GM18519 (cell line): ENCODE results near the gene LRBA.

Experiments used
- ATAC-seq: cut with Tn5 transposase; IDR thresholded peaks from one replicate; pipeline ENCODE4 v1.9.1; 2021; ENCODE audit warnings: mild to moderate bottlenecking, moderate library complexity; ENCODE audit not compliant: unreplicated experiment, low FRiP score

Gene LRBA

GRCh38 chr4:150890246-150890645 lies 124.8 kb downstream of the LRBA start:
- ATAC-seq, result no peak

- ATAC-seq, result no peak
Measured at GRCh38 chr4:150889306-150889705, 125.8 kb downstream of the LRBA start.

GRCh38 chr4:150888625-150889024 lies 126.5 kb downstream of the LRBA start:
- no peak for ATAC-seq

GRCh38 chr4:150888217-150888616 lies 126.9 kb downstream of the LRBA start:
- no peak for ATAC-seq

GRCh38 chr4:150886597-150886996 lies 128.5 kb downstream of the LRBA start:
- ATAC-seq, result no peak

- no peak for ATAC-seq
Measured at GRCh38 chr4:150884625-150885024, 130.5 kb downstream of the LRBA start.

GRCh38 chr4:150875367-150875766 lies 139.7 kb downstream of the LRBA start:
- no peak for ATAC-seq

- ATAC-seq, result no peak
Measured at GRCh38 chr4:150874338-150875226, 140.5 kb downstream of the LRBA start.

GRCh38 chr4:150867148-150867547 lies 147.9 kb downstream of the LRBA start:
- ATAC-seq, result peak; percentile 82

GRCh38 chr4:150863456-150863855 lies 151.6 kb downstream of the LRBA start:
- ATAC-seq, result no peak

GRCh38 chr4:150862829-150863228 lies 152.3 kb downstream of the LRBA start:
- ATAC-seq, result no peak

- ATAC-seq, result no peak
Measured at GRCh38 chr4:150859453-150859852, 155.6 kb downstream of the LRBA start.

- ATAC-seq, result no peak
Measured at GRCh38 chr4:150855981-150856510, 159.0 kb downstream of the LRBA start.

- no peak for ATAC-seq
Measured at GRCh38 chr4:150854600-150854999, 160.5 kb downstream of the LRBA start.

- ATAC-seq, result no peak
Measured at GRCh38 chr4:150853882-150854281, 161.2 kb downstream of the LRBA start.

- ATAC-seq, result no peak
Measured at GRCh38 chr4:150852216-150852615, 162.9 kb downstream of the LRBA start.

GRCh38 chr4:150849016-150849415 lies 166.1 kb downstream of the LRBA start:
- no peak for ATAC-seq

- peak; percentile 97 for ATAC-seq
Measured at GRCh38 chr4:150828159-150828558, 186.9 kb downstream of the LRBA start.

- ATAC-seq, result no peak
Measured at GRCh38 chr4:150827226-150827625, 187.9 kb downstream of the LRBA start.

GRCh38 chr4:150826306-150826705 lies 188.8 kb downstream of the LRBA start:
- ATAC-seq, result no peak

GRCh38 chr4:150822407-150822806 lies 192.7 kb downstream of the LRBA start:
- no peak for ATAC-seq

- ATAC-seq, result no peak
Measured at GRCh38 chr4:150821641-150822040, 193.4 kb downstream of the LRBA start.
